AG09309 (cell line): ENCODE results near the gene CPED1.

Source experiments
- DNase-seq: peaks from one replicate; pipeline ENCODE4 v3.0.0-alpha.2; 2010; ENCODE audit warnings: low read depth
- H3K4me3 ChIP-seq: 2 replicates; pipeline ENCODE4 v1.5.1; 2011; ENCODE audit warnings: mild to moderate bottlenecking, low read depth, low read length, moderate library complexity; ENCODE audit not compliant: control insufficient read depth
- CTCF ChIP-seq: IDR thresholded peaks from 2 replicates; pipeline ENCODE4 v1.5.1; 2011; ENCODE audit warnings: mild to moderate bottlenecking, low read depth, low read length, inconsistent platforms; ENCODE audit not compliant: insufficient read depth, control insufficient read depth; ENCODE audit errors: missing control alignments

Gene CPED1

GRCh38 chr7:120955577-120956149 lies 32.8 kb upstream of the CPED1 start:
- no peak overlapping the region for H3K4me3 ChIP-seq
- TF ChIP-seq CTCF, result no peak
- no peak for DNase-seq

GRCh38 chr7:120959929-120960484 lies 28.5 kb upstream of the CPED1 start:
- no peak for TF ChIP-seq CTCF
- no peak overlapping the region for H3K4me3 ChIP-seq
- no peak for DNase-seq

DNA sequence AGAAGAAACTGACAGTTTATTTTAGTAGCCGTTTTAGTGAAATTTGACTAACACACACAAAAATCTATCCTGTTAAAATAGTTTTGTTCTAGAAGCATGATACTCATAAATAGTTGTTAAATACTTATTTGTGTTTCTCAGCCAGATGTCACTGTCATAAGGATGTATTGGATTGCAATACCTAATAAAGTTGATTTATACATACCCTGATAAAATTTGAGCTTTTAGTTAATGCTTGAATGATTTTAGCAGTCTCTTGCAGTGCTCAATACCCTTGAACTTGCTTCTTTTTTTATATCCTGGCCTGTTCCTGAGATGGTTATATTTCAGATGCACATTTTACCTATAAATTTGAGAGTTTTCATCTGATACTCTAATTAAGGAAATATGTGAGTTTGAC lies 27.8 kb upstream of the CPED1 start:
- no peak overlapping the region for H3K4me3 ChIP-seq
- no peak for DNase-seq
- no peak for TF ChIP-seq CTCF

- no peak overlapping the region for H3K4me3 ChIP-seq
- TF ChIP-seq CTCF, result no peak
- DNase-seq, result no peak
Measured at GRCh38 chr7:120961638-120962173, 26.8 kb upstream of the CPED1 start.

GRCh38 chr7:120964088-120964487 lies 24.4 kb upstream of the CPED1 start:
- no peak overlapping the region for H3K4me3 ChIP-seq
- no peak for TF ChIP-seq CTCF
- DNase-seq, result no peak

DNA sequence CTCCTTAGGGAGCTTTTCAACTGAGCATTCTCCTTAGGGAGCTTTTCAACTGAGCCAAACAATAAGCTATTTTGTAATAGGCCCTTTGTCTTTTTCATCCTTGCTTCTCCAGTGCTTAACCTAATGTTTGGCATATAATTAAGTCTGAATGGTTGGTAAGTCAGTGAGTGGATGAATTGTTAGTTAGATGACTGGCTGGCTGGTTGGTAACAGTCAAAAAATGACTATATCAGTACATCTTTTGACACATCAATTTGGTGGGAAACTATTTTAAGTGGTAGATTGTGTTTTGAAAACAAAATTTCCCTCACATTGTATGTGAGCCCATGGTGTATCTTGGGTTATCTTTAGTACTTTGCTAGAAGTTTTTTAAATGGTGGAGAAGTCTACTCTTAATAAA lies 21.6 kb upstream of the CPED1 start:
- TF ChIP-seq CTCF, result no peak
- DNase-seq, result no peak
- H3K4me3 ChIP-seq, result no peak overlapping the region
